ENCODE results near the gene IFITM5.

DNA sequence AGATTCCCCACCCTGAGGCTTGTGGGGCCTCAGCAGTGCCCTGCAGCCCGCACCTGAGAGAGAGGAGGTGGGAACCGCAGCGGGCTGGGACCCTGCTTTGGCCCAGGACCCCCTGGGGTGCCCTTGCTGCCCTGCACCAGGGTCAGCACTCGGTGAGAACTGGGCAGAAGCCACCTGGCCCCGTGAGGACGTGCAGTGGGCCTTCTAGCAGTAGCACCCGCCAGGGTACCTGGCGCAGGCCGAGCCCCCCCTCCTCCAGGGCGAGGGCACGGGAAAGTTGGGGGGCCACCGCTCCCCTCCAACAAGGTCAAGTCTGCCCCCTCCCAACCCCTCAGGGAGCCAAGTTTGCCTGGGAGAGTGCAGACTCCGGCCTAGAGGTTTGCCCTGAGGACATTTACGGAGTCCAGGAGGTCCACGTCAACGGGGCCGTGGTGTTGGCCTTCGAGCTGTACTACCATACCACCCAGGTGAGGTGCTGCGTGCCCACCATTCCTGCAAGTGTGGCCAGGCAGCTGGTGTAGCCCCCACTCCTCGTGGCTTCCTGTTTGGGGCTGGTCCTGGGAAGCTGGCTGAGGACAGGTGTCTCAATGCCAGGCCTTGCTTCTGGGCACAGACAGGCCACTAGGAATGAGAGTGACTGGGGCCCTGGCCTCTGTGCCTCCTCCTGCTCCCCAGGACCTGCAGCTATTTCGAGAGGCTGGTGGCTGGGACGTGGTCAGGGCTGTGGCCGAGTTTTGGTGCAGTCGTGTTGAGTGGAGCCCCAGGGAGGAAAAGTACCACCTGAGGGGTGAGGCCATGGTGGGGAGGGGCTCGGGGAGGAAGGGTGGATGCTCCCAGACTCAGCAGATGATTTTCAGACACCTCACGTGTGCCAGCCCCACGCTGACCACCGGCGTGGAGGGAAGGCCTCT, 6.9 kb downstream of the IFITM5 start:
- no peak for TF ChIP-seq POLR2A (IDR thresholded peaks at IDR 0.05)
- TF ChIP-seq, protein P1, sequence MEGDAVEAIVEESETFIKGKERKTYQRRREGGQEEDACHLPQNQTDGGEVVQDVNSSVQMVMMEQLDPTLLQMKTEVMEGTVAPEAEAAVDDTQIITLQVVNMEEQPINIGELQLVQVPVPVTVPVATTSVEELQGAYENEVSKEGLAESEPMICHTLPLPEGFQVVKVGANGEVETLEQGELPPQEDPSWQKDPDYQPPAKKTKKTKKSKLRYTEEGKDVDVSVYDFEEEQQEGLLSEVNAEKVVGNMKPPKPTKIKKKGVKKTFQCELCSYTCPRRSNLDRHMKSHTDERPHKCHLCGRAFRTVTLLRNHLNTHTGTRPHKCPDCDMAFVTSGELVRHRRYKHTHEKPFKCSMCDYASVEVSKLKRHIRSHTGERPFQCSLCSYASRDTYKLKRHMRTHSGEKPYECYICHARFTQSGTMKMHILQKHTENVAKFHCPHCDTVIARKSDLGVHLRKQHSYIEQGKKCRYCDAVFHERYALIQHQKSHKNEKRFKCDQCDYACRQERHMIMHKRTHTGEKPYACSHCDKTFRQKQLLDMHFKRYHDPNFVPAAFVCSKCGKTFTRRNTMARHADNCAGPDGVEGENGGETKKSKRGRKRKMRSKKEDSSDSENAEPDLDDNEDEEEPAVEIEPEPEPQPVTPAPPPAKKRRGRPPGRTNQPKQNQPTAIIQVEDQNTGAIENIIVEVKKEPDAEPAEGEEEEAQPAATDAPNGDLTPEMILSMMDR (IDR thresholded peaks at IDR 0.05), result no peak

Data from thyroid gland (tissue), 4 donors.